Parathyroid adenoma (tissue), 2 donors: ENCODE results near the gene IQCH.

Experiments
- H2AFZ ChIP-seq: fragments of 300-600 bp; sonication (generic); one replicate; pipeline ENCODE4 v1.7.0; 2017; ENCODE audit warnings: antibody characterized with exemption, mild to moderate bottlenecking
- H3K27ac ChIP-seq: fragments of 300-600 bp; sonication (generic); one replicate; pipeline ENCODE4 v1.7.0; 2017
- H3K27me3 ChIP-seq: fragments of 300-600 bp; sonication (generic); one replicate; pipeline ENCODE4 v1.7.0; 2017; ENCODE audit warnings: low read length; ENCODE audit not compliant: control insufficient read depth, insufficient read depth
- H3K36me3 ChIP-seq: fragments of 300-600 bp; sonication (generic); one replicate; pipeline ENCODE4 v1.7.0; 2017; ENCODE audit warnings: low read length; ENCODE audit not compliant: control insufficient read depth, insufficient read depth
- H3K4me1 ChIP-seq: fragments of 300-600 bp; sonication (generic); one replicate; pipeline ENCODE4 v1.7.0; 2017; ENCODE audit warnings: control low read depth
- H3K4me2 ChIP-seq: fragments of 300-600 bp; sonication (generic); one replicate; pipeline ENCODE4 v1.7.0; 2017; ENCODE audit warnings: low read length
- H3K4me3 ChIP-seq: fragments of 300-600 bp; sonication (generic); one replicate; pipeline ENCODE4 v1.7.0; 2017; ENCODE audit warnings: low read depth, low read length
- H3K79me2 ChIP-seq: fragments of 300-600 bp; sonication (generic); one replicate; pipeline ENCODE4 v1.7.0; 2017; ENCODE audit warnings: control low read depth
- H3K9ac ChIP-seq: fragments of 300-600 bp; sonication (generic); one replicate; pipeline ENCODE4 v1.7.0; 2017; ENCODE audit warnings: mild to moderate bottlenecking
- H3K9me3 ChIP-seq: fragments of 300-600 bp; sonication (generic); one replicate; pipeline ENCODE4 v1.7.0; 2017; ENCODE audit warnings: low read length; ENCODE audit not compliant: control insufficient read depth
- TF ChIP-seq, protein P1 (sequence below): fragments of 300-600 bp; sonication (generic); IDR thresholded peaks from one replicate; pipeline ENCODE4 v1.7.0; 2017; ENCODE audit warnings: antibody characterized with exemption, mild to moderate bottlenecking
- donor health status: primary hyperparathyroidism.

IQCH gene

DNA sequence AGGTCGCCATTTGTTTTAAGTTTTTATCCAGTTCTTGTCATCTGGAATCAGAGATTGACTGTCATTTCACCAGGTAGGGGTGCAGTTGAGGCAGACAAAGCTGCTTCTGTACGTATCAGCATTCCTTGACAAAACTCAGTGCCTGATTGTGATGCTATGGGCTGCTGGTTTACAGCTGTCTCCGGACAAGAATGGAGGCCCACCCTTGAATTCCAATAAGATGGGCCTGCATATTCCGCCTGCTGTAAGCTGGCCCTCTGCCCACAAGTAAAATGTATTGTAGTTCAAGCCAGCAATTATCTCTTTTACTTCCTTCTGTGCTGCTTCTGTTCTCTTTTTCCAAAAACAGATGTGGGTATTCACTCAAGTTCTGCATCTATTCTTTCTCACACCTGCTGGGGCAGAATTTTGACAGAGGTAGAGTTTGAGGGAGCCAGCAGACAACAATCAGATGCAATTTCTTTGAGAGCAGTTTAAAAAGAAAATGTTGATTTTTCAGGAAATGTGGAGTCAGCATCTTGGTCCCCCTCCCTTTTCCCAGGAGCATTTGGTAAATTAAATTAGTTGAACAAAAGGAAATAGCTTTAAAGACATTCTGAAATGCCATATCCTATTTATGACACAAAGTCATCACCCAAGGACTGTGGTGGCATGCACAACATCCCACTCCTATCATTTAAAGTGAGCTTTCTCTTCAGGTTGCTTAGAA, 53.5 kb downstream of the IQCH start:
- Histone ChIP-seq H2AFZ (no peak overlapping the region), H3K9ac (no peak overlapping the region), H3K4me1 (no peaks in the 10 kb centered on the region), H3K9me3 (no peaks in the 10 kb centered on the region), H3K4me3 (no peak overlapping the region), H3K4me2 (no peak overlapping the region), H3K36me3 (no peaks in the 10 kb centered on the region), H3K79me2 (no peaks in the 10 kb centered on the region), H3K27ac (no peak overlapping the region), H3K27me3 (no peaks in the 10 kb centered on the region)
- TF ChIP-seq, protein P1, sequence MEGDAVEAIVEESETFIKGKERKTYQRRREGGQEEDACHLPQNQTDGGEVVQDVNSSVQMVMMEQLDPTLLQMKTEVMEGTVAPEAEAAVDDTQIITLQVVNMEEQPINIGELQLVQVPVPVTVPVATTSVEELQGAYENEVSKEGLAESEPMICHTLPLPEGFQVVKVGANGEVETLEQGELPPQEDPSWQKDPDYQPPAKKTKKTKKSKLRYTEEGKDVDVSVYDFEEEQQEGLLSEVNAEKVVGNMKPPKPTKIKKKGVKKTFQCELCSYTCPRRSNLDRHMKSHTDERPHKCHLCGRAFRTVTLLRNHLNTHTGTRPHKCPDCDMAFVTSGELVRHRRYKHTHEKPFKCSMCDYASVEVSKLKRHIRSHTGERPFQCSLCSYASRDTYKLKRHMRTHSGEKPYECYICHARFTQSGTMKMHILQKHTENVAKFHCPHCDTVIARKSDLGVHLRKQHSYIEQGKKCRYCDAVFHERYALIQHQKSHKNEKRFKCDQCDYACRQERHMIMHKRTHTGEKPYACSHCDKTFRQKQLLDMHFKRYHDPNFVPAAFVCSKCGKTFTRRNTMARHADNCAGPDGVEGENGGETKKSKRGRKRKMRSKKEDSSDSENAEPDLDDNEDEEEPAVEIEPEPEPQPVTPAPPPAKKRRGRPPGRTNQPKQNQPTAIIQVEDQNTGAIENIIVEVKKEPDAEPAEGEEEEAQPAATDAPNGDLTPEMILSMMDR = no peak

DNA sequence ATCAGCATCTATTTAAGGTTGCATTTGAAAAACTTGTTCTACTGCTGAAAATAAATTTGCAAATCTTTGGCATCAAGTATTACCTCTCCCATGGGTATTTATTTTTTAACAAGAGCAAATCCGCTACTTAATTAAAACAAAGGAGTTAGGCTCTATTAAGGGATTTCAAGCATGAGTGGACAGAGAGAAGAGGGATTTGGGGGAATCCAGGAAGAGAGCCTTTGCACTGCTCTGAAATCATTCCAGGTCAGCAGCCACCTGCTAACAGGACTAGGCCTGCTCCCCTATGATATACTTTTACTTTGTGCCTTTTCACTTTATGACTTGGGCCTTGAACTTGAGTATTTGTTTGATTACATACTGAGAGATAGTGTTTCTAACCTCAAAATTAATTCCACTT, 57.1 kb downstream of the IQCH start:
- Histone ChIP-seq H3K4me2 (no peak overlapping the region), H3K4me1 (no peaks in the 10 kb centered on the region), H3K27ac (no peak overlapping the region), H3K9me3 (no peaks in the 10 kb centered on the region), H3K4me3 (no peak overlapping the region), H2AFZ (no peak overlapping the region), H3K9ac (no peak overlapping the region), H3K27me3 (no peaks in the 10 kb centered on the region), H3K79me2 (no peaks in the 10 kb centered on the region), H3K36me3 (no peaks in the 10 kb centered on the region)
- TF ChIP-seq, protein P1 = no peak

DNA sequence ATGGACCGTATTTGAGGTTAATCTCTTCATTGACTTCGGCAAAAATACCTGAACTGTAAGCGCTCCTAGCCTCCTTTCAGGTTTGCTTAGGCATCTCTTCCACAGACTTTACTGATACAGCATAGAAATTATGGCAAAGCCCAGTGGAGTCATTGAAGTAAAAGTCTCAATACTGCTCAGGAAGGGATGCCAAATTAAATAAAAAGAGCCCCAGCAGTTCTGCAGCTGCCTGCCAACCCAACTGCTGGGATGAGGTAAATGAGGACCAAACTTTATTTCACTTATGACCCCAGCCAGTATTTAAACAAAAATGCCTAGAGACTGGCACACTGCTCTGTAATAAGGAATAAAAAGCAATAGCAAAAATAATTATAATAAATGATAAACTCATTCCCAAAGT, 65.4 kb downstream of the IQCH start:
- Histone ChIP-seq H3K27me3 (no peaks in the 10 kb centered on the region), H3K79me2 (no peaks in the 10 kb centered on the region), H2AFZ (no peak overlapping the region), H3K36me3 (no peaks in the 10 kb centered on the region), H3K9me3 (no peaks in the 10 kb centered on the region), H3K9ac (no peak overlapping the region), H3K4me2 (no peak overlapping the region), H3K27ac (no peak overlapping the region), H3K4me3 (no peak overlapping the region), H3K4me1 (no peaks in the 10 kb centered on the region)
- TF ChIP-seq, protein P1 = no peak

DNA sequence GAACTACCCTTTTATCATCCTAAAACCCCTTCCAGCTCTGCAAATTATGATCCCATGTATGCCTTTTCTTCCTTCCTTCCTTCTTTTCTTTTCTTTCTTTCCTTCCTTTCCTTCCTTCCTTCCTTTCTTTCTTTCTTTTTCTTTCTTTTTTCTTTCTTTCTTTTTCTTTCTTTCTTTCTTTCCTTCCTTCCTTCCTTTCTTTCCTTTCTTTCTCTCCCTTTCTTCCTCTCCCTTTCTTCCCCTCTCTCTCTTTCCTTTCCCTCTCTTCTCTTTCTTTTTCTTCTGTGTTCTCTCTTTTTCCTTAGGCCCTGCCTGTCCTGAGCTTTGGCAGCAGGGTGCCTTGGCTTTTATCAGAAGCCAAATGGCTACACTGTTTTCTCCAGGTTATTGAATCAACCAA, 66.8 kb downstream of the IQCH start:
- no peaks in the 10 kb centered on the region for H3K79me2 ChIP-seq
- no peak overlapping the region for H2AFZ ChIP-seq
- no peaks in the 10 kb centered on the region for H3K36me3 ChIP-seq
- H3K4me1 ChIP-seq = no peaks in the 10 kb centered on the region
- H3K9me3 ChIP-seq = no peaks in the 10 kb centered on the region
- no peak overlapping the region for H3K4me3 ChIP-seq
- H3K4me2 ChIP-seq = no peak overlapping the region
- H3K9ac ChIP-seq = no peak overlapping the region
- TF ChIP-seq, protein P1 = no peak
- H3K27me3 ChIP-seq = no peaks in the 10 kb centered on the region
- H3K27ac ChIP-seq = no peak overlapping the region

DNA sequence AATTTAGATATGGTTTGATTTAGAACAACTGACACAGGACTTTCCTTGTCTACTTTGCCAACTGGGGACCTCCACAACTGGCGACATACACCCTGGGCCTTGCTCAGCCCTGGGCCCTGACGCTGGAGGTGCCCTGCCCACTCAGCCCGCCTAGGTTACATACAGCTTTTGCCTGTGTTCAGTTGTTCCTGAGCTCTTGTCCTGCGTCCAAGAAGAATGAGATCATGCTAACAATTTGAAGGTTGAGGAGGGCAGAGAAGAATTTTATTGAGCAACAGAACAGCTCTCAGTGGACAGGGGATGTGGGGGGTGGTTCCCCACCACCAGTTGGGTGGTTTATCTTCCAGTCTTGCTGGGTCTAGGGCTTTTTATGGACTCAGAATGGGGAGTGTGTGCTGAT, 67.9 kb downstream of the IQCH start:
- no peaks in the 10 kb centered on the region for H3K27me3 ChIP-seq
- no peaks in the 10 kb centered on the region for H3K4me1 ChIP-seq
- H3K9me3 ChIP-seq = no peaks in the 10 kb centered on the region
- no peak overlapping the region for H2AFZ ChIP-seq
- TF ChIP-seq, protein P1 = no peak
- H3K4me2 ChIP-seq = no peak overlapping the region
- H3K27ac ChIP-seq = no peak overlapping the region
- no peaks in the 10 kb centered on the region for H3K36me3 ChIP-seq
- no peak overlapping the region for H3K4me3 ChIP-seq
- no peaks in the 10 kb centered on the region for H3K79me2 ChIP-seq
- no peak overlapping the region for H3K9ac ChIP-seq
